HG03025 (cell line): ENCODE results near the gene CD86.
"Not testable (repeated sequence)": the region's sequence is repeated elsewhere in the genome, so short reads cannot be mapped to it uniquely, and the experiment has no call there.

Experiments used
- ATAC-seq: cut with Tn5 transposase; IDR thresholded peaks from one replicate; pipeline ENCODE4 v1.9.1; 2021; ENCODE audit warnings: mild to moderate bottlenecking, moderate library complexity; ENCODE audit not compliant: unreplicated experiment, low FRiP score

The CD86 gene

DNA sequence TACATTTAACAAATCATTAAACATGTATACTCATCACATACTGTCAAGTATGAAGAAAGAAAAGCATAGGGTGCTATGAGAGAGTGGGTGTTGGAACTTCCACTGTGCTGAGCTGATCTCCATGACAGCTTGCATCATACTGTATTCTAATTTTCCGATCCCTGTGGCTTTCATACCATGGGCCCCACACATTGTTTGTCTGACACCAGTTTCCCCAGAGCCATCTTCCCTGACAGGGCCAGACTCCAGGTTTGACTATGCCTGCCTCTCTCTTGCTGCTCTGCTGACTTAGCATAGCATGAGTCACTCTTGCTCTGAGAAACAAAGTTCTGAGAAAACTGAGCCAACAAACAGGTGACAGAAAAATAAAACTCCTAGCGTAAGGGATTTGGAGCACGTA, 91.3 kb downstream of the CD86 start:
- peak; percentile 49 for ATAC-seq

DNA sequence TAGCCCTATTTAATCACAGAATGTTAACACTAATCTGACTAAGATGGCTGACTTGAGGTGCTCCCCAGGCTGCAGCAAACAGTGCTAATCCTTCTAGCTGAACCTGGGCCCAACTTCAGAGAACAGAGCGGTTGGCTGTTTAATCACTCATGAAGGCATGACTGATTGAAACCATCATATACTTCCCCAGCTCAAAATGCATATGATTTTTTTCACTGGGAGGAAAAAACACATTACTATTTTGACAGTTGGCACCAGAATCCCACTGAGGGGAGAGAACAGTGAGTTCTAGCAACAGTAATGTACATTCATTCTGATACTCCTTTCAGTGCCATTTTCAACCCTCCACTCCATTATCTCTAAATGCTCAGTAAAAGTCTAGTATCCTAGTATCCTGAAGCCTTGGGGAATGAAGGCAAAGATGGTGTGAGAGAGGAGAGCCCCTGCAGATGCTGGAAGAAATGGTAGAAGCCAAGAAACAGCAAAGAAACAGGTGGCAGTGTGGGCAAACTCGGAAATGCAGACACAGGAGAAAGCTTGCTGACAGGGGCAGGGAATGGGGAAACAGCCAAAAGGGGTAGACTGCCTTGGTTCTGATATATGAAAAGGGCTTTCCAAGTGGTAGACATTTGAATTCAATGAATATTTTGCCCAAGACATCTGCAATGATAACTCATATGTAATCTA, 93.9 kb downstream of the CD86 start:
- ATAC-seq = no peak

DNA sequence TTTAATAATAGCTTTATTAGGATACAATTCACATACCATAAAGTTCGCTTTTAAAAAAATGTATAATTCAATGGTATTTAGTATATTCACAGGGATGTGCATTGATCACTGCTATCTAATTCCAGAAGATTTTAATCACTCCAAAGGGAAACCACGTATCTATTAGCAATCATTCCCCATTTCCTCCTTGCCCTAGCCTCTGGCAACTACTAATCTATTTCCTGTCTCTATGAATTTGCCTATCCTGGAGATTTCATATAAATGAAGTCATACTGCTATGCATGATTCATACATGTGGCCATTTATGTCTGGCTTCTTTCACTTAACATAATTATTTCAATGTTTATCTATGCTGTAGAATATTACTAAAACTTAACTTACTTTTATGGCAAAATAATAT, 96.3 kb downstream of the CD86 start:
- ATAC-seq = no peak

DNA sequence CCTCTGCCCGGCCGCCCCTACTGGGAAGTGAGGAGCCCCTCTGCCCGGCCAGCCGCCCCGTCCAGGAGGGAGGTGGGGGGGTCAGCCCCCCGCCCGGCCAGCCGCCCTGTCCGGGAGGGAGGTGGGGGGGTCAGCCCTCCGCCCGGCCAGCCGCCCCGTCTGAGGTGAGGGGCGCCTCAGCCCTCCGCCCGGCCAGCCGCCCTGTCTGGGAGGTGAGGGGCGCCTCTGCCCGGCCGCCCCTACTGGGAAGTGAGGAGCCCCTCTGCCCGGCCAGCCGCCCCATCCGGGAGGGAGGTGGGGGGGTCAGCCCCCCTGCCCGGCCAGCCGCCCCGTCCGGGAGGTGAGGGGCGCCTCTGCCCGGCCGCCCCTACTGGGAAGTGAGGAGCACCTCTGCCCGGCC, 109.8 kb downstream of the CD86 start:
- not testable (repeated sequence) for ATAC-seq

DNA sequence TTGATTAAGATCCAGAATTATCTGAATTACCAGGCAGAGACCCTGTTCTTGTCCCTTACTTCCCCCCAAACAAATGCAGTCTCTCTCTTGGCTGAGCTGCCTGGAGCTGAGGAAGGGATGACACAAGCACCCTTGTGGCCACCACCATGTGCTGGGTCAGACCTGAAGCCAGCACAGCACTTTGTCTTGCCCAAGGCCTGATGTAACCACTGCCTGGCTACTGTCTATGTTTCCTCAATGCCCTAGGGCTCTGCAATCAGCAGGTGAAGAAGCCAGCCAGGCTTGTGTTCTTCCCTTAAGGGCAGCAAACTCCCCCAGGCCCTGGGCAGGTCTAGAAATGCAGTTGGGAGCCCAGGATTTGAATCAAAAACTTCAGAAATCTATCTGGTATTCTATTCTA, 112.5 kb downstream of the CD86 start:
- no peak for ATAC-seq

DNA sequence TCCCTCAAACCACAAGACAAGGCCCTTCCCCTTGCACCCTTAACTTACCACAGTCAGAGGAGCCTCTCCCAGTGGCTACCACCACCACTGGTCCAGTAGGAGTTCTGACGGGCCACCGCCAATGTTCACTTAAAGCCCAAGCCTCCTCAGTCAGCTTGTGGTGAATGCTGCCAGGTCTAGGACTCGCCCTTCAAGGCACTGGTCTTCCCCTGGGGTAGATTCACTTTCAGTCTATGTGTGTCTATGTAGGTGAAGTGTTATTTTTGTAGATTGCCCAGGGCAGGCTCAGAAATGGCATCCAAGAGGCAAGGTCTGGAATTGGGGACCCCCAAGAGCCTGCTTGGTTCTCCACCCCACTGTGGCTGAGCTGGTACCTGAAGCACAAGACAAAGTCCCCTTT, 112.9 kb downstream of the CD86 start:
- ATAC-seq = no peak

DNA sequence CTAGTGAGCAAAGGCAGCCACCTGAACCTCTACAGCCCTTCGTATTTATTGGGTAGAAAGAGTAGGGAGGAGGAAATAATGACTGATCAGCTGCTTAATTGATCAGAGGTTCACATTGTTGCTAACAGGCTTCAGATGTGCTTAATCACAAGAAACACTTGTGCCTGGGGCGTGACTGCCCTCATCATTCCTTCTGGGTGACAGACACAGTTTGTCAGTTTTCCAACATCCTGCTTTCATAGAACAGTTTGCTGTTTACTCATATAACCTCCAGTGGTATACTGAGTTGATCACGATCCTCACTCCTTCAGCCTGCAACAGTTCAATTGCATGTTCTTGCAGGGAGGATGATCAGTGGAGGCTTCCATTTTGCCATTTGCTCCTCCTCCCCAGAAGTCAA, 114.7 kb downstream of the CD86 start:
- ATAC-seq = no peak
